ENCODE data around the gene PCSK6. TPM values are rescaled to one million over a fixed set of nuclear protein-coding genes. Genes with fewer than 3 reads are reported as not detected.
A peak's percentile ranks its signal among the peaks of the same experiment; 100 is the strongest.

The PCSK6 gene
- total RNA-seq, 1 donor, result 0.72 TPM

GRCh38 chr15:101362359-101362758 is 127.1 kb downstream of the PCSK6 start:
- Histone ChIP-seq H3K27ac (ENCODE audit: low read depth, low read length) (no peak overlapping the region), H3K4me3 (ENCODE audit: insufficient read depth, low read length) (no peak overlapping the region), H3K79me2 (ENCODE audit: insufficient read depth, low read length) (no peaks in the 10 kb centered on the region), H3K27me3 (ENCODE audit: insufficient read depth, low read length) (no peaks in the 10 kb centered on the region), H3K4me1 (ENCODE audit: insufficient read depth, low read length) (no peaks in the 10 kb centered on the region), H3K36me3 (ENCODE audit: insufficient read depth, low read length) (no peaks in the 10 kb centered on the region), H2AFZ (ENCODE audit: low read length) (no peak overlapping the region), H3K9me3 (ENCODE audit: low read depth, low read length) (no peaks in the 10 kb centered on the region), H4K20me1 (ENCODE audit: insufficient read depth, low read length) (no peaks in the 10 kb centered on the region), H3K4me2 (ENCODE audit: insufficient read depth, low read length) (no peak overlapping the region)
- no peak for TF ChIP-seq CTCF (IDR thresholded peaks at IDR 0.05; ENCODE audit: extremely low read depth, low read depth, low read length)
- DNase-seq (ENCODE audit: insufficient read length, low spot score, missing footprints), result peak; percentile 49

GRCh38 chr15:101361418-101361817 is 128.1 kb downstream of the PCSK6 start:
- no peak overlapping the region for H3K27ac ChIP-seq (ENCODE audit: low read depth, low read length)
- H2AFZ ChIP-seq (ENCODE audit: low read length), result no peak overlapping the region
- TF ChIP-seq CTCF (IDR thresholded peaks at IDR 0.05; ENCODE audit: extremely low read depth, low read depth, low read length), result no peak
- H3K9me3 ChIP-seq (ENCODE audit: low read depth, low read length), result no peaks in the 10 kb centered on the region
- H3K4me2 ChIP-seq (ENCODE audit: insufficient read depth, low read length), result no peak overlapping the region
- no peak overlapping the region for H3K4me3 ChIP-seq (ENCODE audit: insufficient read depth, low read length)
- no peaks in the 10 kb centered on the region for H3K27me3 ChIP-seq (ENCODE audit: insufficient read depth, low read length)
- H3K4me1 ChIP-seq (ENCODE audit: insufficient read depth, low read length), result no peaks in the 10 kb centered on the region
- no peaks in the 10 kb centered on the region for H3K79me2 ChIP-seq (ENCODE audit: insufficient read depth, low read length)
- H4K20me1 ChIP-seq (ENCODE audit: insufficient read depth, low read length), result no peaks in the 10 kb centered on the region
- no peaks in the 10 kb centered on the region for H3K36me3 ChIP-seq (ENCODE audit: insufficient read depth, low read length)
- peak; percentile 3 for DNase-seq (ENCODE audit: insufficient read length, low spot score, missing footprints)

- Histone ChIP-seq H3K9me3 (ENCODE audit: low read depth, low read length) (no peaks in the 10 kb centered on the region), H3K4me2 (ENCODE audit: insufficient read depth, low read length) (no peak overlapping the region), H3K79me2 (ENCODE audit: insufficient read depth, low read length) (no peaks in the 10 kb centered on the region), H4K20me1 (ENCODE audit: insufficient read depth, low read length) (no peaks in the 10 kb centered on the region), H3K27ac (ENCODE audit: low read depth, low read length) (no peak overlapping the region), H3K27me3 (ENCODE audit: insufficient read depth, low read length) (peaks cover 3% of the 10 kb centered on the region), H3K36me3 (ENCODE audit: insufficient read depth, low read length) (no peaks in the 10 kb centered on the region), H2AFZ (ENCODE audit: low read length) (no peak overlapping the region), H3K4me1 (ENCODE audit: insufficient read depth, low read length) (no peaks in the 10 kb centered on the region), H3K4me3 (ENCODE audit: insufficient read depth, low read length) (no peak overlapping the region)
- no peak for TF ChIP-seq CTCF (IDR thresholded peaks at IDR 0.05; ENCODE audit: extremely low read depth, low read depth, low read length)
- DNase-seq (ENCODE audit: insufficient read length, low spot score, missing footprints), result peak; percentile 83
Observed at GRCh38 chr15:101359365-101359947, 130.1 kb downstream of the PCSK6 start.

GRCh38 chr15:101358895-101359294 is 130.6 kb downstream of the PCSK6 start:
- Histone ChIP-seq H3K27ac (ENCODE audit: low read depth, low read length) (no peak overlapping the region), H3K36me3 (ENCODE audit: insufficient read depth, low read length) (no peaks in the 10 kb centered on the region), H3K4me2 (ENCODE audit: insufficient read depth, low read length) (no peak overlapping the region), H3K27me3 (ENCODE audit: insufficient read depth, low read length) (peaks cover 3% of the 10 kb centered on the region), H3K9me3 (ENCODE audit: low read depth, low read length) (no peaks in the 10 kb centered on the region), H3K4me3 (ENCODE audit: insufficient read depth, low read length) (no peak overlapping the region), H3K79me2 (ENCODE audit: insufficient read depth, low read length) (no peaks in the 10 kb centered on the region), H2AFZ (ENCODE audit: low read length) (no peak overlapping the region), H4K20me1 (ENCODE audit: insufficient read depth, low read length) (no peaks in the 10 kb centered on the region), H3K4me1 (ENCODE audit: insufficient read depth, low read length) (no peaks in the 10 kb centered on the region)
- DNase-seq (ENCODE audit: insufficient read length, low spot score, missing footprints), result peak; percentile 62
- TF ChIP-seq CTCF (IDR thresholded peaks at IDR 0.05; ENCODE audit: extremely low read depth, low read depth, low read length), result no peak

All from osteoblast (primary cell).